MCF 10A (cell line): ENCODE measurements around the gene GASK1B. TPM values are rescaled to one million over a fixed set of nuclear protein-coding genes. Genes with fewer than 3 reads are reported as not detected.

Experiments used
- BruUV-seq: library from RNA; stranded (reverse); fragments of 400-500 nt; replicated peaks from 2 replicates; lab custom pipeline; 2021; lab: Mats Ljungman, UMichigan
- CTCF ChIA-PET: fragments of 300-600 bp; sonication (Branson Sonifier 250); formaldehyde crosslinking; extraction: SDS; loops from one replicate; lab custom pipeline; 2021; ENCODE audit warnings: antibody characterized with exemption, inconsistent platforms; lab: Yijun Ruan, JAX
- POLR2A ChIA-PET: fragments of 300-600, 350-650 bp; sonication (Branson Sonifier 250); formaldehyde crosslinking; extraction: SDS; loops from one replicate; lab custom pipeline; 2020; ENCODE audit warnings: antibody characterized with exemption, inconsistent platforms; lab: Yijun Ruan, JAX
- DNase-seq: peaks from one replicate; pipeline ENCODE4 v3.0.0-alpha.2; 2018; ENCODE audit not compliant: unreplicated experiment
- H3K27ac Mint-ChIP-seq: one replicate; pipeline ENCODE4 v1.8.0; 2022; ENCODE audit warnings: mild to moderate bottlenecking, low read depth, mixed read lengths; ENCODE audit not compliant: unreplicated experiment
- H3K27me3 Mint-ChIP-seq: one replicate; pipeline ENCODE4 v1.8.0; 2022; ENCODE audit warnings: mixed read lengths; ENCODE audit not compliant: insufficient read depth, unreplicated experiment
- H3K36me3 Mint-ChIP-seq: one replicate; pipeline ENCODE4 v1.8.0; 2022; ENCODE audit warnings: mild to moderate bottlenecking, moderate library complexity, mixed read lengths; ENCODE audit not compliant: insufficient read depth, unreplicated experiment
- H3K4me1 Mint-ChIP-seq: one replicate; pipeline ENCODE4 v1.8.0; 2022; ENCODE audit warnings: mixed read lengths; ENCODE audit not compliant: insufficient read depth, unreplicated experiment
- H3K4me3 Mint-ChIP-seq: one replicate; pipeline ENCODE4 v1.8.0; 2022; ENCODE audit warnings: mild to moderate bottlenecking, moderate library complexity, mixed read lengths; ENCODE audit not compliant: unreplicated experiment
- H3K9me3 Mint-ChIP-seq: one replicate; pipeline ENCODE4 v1.8.0; 2022; ENCODE audit warnings: mixed read lengths; ENCODE audit not compliant: unreplicated experiment
- intact Hi-C: fragments of 100-400 bp; cut with micrococcal nuclease; formaldehyde crosslinking; loops from 2 replicates; pipeline ENCODE4 v1.14.1; 2022
- total RNA-seq: library from RNA; stranded (reverse); gene quantifications from 2 replicates; pipeline ENCODE4 v1.2.3, GENCODE V29; 2022
- TF ChIP-seq, protein P1 (sequence below): fragments of 200-600 bp; IDR thresholded peaks from one replicate; pipeline ENCODE4 v1.8.0; 2022; ENCODE audit warnings: antibody characterized with exemption, mild to moderate bottlenecking; ENCODE audit not compliant: unreplicated experiment

The GASK1B gene
- total RNA-seq, 1 experiment from 2014 or later = 9.7 TPM

DNA sequence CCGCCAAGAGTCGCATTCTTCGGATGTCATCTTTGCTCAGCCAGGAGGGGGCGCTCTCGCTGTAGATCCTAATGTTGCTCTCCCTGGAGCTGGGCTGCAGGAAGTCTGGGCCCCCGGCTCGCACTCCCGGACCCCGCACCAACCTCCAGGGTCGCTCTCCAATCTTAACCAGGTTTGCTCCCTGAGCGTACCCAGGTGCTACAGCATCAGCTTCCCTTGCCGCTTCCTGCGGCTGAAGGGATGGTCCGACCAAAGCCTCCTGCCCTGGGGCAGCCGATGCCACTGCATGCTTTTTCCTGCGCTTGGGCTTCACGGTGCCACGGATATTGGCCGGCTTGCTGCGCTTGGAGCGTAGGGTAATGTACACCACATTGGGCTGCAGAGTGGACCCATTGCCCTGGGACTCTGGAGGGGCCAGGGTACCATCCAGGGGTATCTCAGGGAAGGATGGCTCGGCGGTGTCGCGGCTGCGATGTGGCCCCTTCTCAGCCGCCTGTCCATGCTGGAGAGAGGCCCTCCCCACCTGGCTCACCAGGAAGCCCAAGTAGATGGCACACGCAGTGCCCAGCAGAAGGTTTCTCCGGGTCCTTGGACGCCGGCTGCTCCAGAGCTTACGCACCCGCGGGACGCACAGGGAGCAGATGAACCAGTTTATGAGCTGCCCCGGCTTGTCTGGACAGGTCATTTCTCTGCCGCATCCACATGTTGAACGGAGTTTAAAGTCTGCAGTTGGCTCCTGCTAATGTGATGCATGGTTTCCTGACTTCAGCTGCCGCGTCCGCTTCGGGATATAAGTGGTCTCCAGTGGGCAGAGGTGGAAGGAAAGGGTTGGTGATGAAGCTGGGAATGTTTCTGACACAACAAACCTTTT lies 1.9 kb downstream of the GASK1B start:
- CTCF ChIA-PET = interaction anchor here (0.7 to 5.2 kb wide), 23 partner anchors 8 to 192 kb away, joined by 3 to 71 read pairs (median 8); no protein-coding TSS in a partner anchor
- no peaks in the 10 kb centered on the region for H3K27me3 Mint-ChIP-seq

DNA sequence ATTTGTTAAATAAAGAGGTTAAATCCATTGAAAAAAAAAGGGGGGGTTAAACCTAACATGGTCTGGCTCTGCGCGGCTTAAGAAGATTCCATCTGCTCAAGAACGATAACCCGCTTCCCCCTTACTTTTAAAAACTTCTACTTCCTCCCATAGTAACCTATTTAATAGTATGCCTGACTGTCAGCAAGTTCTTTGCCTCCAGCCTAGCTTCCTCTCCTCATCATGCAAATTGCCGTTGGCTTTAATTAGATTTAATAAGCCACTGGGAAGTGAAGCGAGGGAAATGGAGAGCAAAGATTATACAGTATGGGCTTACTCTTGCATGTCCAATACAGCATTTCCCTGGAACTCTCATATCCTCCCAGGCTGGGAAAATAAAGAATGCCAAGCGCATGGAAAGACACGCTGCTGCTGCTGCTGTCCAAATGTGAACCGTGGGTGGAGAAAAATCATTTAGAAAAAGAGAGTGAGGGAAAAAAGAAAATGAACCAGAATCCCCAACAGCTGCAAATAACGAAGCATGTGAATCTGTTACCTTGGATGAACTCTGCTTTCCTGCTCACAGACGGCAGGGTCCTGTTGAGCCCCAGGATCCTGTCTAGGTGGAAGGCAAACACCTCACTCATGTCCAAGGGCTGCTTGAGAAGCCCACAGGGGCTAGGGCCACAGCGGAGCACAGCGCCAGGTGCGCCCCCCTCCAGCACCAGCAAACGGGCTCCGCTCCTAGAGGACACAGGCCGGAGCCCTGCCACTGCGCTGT lies 2.7 kb downstream of the GASK1B start:
- no peaks in the 10 kb centered on the region for H3K27me3 Mint-ChIP-seq
- H3K9me3 Mint-ChIP-seq = no peaks in the 10 kb centered on the region
- DNase-seq = no peak
- H3K27ac Mint-ChIP-seq = no peak overlapping the region
- CTCF ChIA-PET = interaction anchor here (0.6 to 5.2 kb wide), 20 partner anchors 7 to 176 kb away, joined by 3 to 71 read pairs (median 4); no protein-coding TSS in a partner anchor
- POLR2A ChIA-PET = interaction anchor here (0.7 to 3.1 kb wide), 6 partner anchors 9 to 145 kb away, joined by 3 to 14 read pairs (median 4); no protein-coding TSS in a partner anchor
- peak overlapping the region; percentile 71 for H3K4me3 Mint-ChIP-seq
- peaks cover 30% of the 10 kb centered on the region for H3K4me1 Mint-ChIP-seq
- BruUV-seq = no TSS peak
- peaks cover 6% of the 10 kb centered on the region for H3K36me3 Mint-ChIP-seq
- TF ChIP-seq, protein P1, sequence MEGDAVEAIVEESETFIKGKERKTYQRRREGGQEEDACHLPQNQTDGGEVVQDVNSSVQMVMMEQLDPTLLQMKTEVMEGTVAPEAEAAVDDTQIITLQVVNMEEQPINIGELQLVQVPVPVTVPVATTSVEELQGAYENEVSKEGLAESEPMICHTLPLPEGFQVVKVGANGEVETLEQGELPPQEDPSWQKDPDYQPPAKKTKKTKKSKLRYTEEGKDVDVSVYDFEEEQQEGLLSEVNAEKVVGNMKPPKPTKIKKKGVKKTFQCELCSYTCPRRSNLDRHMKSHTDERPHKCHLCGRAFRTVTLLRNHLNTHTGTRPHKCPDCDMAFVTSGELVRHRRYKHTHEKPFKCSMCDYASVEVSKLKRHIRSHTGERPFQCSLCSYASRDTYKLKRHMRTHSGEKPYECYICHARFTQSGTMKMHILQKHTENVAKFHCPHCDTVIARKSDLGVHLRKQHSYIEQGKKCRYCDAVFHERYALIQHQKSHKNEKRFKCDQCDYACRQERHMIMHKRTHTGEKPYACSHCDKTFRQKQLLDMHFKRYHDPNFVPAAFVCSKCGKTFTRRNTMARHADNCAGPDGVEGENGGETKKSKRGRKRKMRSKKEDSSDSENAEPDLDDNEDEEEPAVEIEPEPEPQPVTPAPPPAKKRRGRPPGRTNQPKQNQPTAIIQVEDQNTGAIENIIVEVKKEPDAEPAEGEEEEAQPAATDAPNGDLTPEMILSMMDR = no peak
- intact Hi-C loops = loop anchor here (5.0 kb wide), 3 partner anchors 48 to 1693 kb away; no protein-coding TSS in a partner anchor

More for the DNA sequence above, 1.9 kb downstream of the GASK1B start:
- intact Hi-C loops = loop anchor here (5.0 kb wide), 3 partner anchors 49 to 1694 kb away; no protein-coding TSS in a partner anchor
- peaks cover 6% of the 10 kb centered on the region for H3K36me3 Mint-ChIP-seq
- H3K4me3 Mint-ChIP-seq = peak overlapping the region; percentile 71
- POLR2A ChIA-PET = interaction anchor here (0.6 to 3.1 kb wide), 12 partner anchors 10 to 1636 kb away, joined by 3 to 14 read pairs (median 6); no protein-coding TSS in a partner anchor
- TF ChIP-seq, protein P1 = peak; percentile 56
- H3K27ac Mint-ChIP-seq = peak overlapping the region; percentile 81
- peak; percentile 84 for DNase-seq
- peaks cover 34% of the 10 kb centered on the region for H3K4me1 Mint-ChIP-seq
- H3K9me3 Mint-ChIP-seq = no peaks in the 10 kb centered on the region
- BruUV-seq = no TSS peak

DNA sequence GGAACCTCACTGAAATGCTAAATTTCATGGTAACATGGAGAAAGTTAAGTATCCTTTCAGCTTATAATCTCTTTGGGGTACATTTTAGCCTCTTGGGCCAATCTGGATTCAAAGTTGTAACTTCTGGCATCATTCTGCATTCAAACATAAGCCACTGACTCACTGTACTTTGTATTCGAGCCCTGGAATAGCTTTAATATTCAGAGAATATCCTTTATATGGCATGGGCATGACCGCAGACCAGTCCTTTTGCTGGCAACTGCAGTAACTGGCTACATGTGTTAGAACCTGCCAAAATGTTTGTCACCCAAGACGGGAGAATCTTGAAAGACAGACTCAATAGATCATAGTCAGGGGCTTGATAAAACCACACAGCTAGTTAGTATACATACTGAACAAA lies 3.3 kb downstream of the GASK1B start:
- Mint-ChIP-seq H3K4me3 (peak overlapping the region; percentile 71), H3K27ac (no peak overlapping the region), H3K9me3 (no peaks in the 10 kb centered on the region), H3K36me3 (peaks cover 6% of the 10 kb centered on the region), H3K4me1 (peaks cover 30% of the 10 kb centered on the region), H3K27me3 (no peaks in the 10 kb centered on the region)
- POLR2A ChIA-PET = interaction anchor here (0.7 to 2.2 kb wide), 4 partner anchors 8 to 145 kb away, joined by 3 to 10 read pairs (median 3); no protein-coding TSS in a partner anchor
- intact Hi-C loops = no loop called here
- CTCF ChIA-PET = interaction anchor here (0.6 to 5.2 kb wide), 10 partner anchors 10 to 176 kb away, joined by 3 to 71 read pairs (median 4); no protein-coding TSS in a partner anchor
- TF ChIP-seq, protein P1 = no peak
- no peak for DNase-seq
- TSS peak; percentile 26 for BruUV-seq
